Measurements from ENCODE around the gene CLNK. TPM values are rescaled to one million over a fixed set of nuclear protein-coding genes. Genes with fewer than 3 reads are reported as not detected.
A peak's percentile ranks its signal among the peaks of the same experiment; 100 is the strongest.

The CLNK gene
- total RNA-seq, 1 donor from 2014 or later = not detected

DNA sequence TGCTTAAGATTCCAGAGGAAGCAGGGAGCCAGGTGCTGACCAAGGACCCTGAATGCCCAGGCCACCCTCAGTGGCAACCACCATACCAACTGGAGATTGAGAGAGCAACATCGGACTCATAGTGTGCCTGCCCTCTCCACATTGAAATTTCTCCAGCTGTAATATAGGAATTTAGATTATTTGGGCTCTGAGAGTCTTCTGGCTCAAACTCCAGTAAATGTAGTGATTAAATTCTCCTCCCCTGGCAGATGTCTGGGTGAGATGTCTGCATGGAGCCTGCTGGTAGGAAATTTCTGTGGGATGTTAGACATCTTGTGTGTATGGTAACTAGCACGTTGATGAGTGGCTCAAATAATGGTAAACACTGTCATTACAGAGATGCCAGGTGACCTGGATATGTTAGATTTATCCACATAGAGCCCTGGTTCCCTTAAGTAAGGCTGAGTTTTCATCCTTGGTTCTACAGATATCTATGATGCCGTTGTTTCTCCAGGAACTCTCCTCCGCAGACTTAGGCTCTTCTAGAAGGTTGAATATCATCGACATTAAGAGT lies 70.6 kb downstream of the CLNK start:
- no peak for DNase-seq (ENCODE audit: low read depth in 2 of 2)

DNA sequence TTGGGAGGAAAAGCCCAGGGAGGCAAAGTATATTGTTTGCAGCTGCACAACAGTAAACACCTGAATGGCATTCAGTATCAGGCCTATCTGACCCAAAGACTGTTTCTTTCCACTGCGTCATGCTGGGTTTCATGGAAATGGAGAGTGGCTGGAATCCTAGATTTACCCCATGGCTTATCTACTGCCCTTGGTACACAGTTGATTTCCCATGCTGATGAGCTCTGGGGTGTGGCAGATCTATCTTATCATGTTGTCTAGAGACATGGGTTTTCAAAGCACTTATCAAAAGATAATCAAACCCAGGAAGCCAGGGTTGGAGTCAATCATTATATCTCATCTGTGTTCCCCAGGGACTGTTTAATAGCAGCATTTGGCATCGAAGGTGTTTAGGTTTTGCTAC lies 72.1 kb downstream of the CLNK start:
- no peak for DNase-seq (ENCODE audit: low read depth in 2 of 2)

DNA sequence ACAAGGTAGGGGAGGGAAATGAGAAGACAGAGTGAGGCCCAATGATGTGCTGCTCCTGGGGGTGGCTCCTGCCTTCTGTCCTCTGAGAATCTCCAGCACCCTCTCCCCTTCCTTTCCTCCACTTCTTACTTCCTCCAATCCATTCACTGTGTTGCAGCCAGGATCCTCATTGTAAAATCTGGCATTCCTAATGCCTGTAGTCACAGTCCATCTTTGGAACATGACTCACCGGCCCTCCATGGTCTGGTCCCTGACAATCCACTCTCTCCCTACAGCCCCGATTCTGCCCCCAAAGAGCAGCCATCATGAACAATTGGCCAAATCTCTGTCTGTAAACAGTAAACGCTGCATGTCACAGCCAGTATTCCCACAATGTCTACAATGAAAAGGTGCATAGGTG lies 72.9 kb downstream of the CLNK start:
- peak; percentile 43 to 73 for DNase-seq (ENCODE audit: low read depth in 2 of 2)

DNA sequence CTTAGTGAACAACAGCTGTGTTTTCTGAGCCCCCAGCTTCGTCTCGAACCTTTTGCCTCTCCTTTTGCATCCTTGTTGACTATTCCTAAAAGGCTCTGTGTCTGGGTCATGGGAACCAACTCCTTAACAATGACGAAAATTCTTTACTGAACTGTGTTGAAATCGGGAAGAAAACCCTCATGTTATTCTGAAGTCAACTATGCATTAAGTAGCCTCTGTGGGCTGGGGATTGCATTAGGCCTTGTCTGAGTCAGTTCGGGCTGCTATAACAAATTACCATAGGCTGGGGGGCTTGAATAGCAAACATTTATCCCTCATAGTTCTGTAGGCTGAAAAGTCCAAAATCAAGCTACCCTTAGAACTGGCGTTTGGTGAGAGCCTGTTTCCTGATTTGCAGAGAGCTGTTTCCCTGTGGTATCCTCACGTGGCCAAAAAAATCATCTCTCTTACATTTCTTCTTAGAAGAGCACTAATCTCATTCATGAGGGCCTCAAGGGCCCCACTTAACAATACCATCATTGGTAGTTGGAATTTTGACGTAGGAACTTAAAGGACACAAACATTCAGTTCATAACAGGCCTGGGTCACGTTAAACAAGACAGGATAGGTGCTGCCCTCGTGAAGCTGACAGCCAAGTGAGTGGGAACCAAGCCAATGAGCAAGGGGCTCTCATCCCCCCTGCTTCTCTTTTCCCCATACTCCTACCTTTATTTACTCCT lies 75.9 kb downstream of the CLNK start:
- DNase-seq (ENCODE audit: low read depth in 2 of 2) = no peak

DNA sequence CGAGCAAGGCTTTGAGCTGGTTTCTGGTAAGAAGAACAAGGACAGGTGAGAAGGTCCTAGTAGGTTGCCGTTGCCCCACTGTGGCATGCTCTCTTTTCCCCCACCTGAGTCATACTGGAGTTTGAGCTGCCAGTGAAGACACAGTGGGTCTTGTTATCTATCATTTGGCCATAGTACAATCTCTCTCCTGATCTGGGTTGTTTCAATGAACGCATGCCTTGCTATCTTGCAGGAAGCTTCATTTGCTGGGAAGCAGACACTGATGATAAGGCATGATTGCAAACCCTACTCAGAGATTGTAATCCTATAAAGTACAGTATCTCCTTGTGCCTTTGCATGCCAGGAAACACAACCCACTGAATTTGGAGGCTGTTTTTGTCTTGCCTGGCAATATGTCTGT lies 77.4 kb downstream of the CLNK start:
- DNase-seq (ENCODE audit: low read depth in 2 of 2) = no peak

DNA sequence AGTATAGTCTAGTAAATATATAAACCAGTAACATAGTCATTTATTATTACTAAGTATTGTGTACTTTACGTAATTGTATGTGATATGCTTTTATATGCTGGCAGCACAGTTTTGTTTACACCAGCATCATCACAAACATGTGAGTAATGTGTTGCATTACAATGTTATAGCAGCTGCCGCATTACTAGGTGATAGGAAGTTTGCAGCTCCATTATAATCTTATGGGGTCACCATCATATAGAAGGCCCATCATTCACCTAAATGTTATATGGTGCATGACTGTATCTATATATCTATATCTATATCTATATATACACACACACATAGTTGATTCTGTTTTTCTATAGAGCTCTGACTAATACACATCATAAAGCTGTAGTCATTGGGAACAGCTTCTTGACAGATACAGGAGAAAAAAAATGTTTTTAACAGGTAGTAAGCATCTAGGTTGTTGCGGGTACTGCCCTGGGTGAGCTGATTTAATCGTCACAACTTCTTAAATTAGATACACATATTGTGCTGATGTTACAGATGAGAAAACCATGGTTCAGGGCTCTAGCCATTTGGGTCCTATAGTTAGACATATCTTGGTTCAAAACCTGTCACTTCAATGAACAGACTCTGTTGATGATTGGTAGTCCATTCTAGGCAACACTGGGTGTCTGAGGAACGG lies 77.9 kb downstream of the CLNK start:
- DNase-seq (ENCODE audit: low read depth in 2 of 2) = peak in 1 of 2 donors; percentile 21

DNA sequence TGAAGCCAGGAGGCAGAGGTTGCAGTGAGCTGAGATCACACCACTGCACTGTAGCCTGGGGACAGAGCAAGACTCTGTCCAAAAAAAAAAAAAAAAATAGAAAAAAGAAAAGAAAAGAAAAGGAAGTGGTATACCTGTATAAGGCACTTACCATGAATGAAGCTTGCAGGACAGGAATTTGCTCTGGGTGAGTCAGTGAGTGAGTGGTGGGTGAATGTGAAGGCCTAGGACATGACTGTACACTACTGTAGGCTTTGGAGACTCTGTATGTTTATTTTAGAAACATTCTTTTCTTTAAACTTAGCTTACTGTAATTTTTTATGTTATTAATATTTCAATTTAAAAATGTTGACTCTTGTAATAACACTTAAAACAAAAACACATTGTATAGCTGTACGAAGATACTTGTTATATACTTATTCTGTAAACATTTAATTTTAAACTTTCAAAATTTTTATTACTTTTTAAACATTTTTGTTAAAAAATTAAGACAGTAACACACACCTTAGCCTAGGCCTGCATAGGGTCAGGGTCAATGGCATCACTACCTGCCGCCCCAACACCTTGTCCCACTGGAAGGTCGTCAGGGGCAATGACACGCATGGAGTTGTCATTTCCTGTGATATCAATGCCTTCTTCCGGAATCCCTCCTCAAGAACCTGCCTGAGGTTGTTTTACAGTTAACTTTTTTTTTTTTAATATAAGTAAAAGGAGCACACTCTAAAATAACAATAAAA lies 78.7 kb downstream of the CLNK start:
- peak in 1 of 2 donors; percentile 65 for DNase-seq (ENCODE audit: low read depth in 2 of 2)

DNA sequence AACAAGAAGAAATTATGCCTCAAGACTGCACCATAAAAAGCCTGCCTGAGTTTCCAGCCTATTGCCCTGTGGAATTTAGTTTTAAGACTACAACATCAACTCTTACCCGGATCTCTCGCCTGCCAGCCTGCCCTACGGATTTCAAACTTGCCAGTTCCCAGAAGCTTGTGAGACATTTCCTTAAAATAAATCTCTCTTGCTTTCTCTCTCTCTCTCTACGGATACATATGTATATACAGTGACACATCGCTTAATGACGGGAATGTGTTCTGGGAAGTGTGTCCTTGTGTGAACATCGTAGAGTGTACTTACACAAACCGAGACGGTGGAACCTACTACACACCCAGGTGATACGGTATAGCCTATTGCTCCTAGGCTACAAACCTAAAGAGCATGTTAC lies 79.5 kb downstream of the CLNK start:
- peak in 1 of 2 donors; percentile 68 for DNase-seq (ENCODE audit: low read depth in 2 of 2)

DNA sequence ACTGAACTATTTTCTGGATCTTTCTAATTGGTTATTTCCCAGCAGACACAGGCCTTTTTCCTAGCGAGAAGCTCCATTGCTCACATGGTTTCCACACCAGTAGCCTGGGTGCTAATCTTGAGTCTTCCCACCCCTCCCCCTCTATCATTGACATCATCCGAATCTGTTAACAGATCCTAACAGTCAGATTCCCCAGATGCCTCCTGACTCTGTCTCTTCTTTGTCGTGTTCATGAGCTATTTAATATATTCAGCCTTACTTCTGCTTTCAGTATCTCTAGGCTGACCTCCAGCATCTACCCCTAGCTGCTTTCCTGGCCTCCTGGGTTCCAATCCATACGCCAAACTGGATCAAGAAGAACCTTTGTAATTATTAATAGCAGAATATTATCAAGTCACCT lies 85.0 kb downstream of the CLNK start:
- DNase-seq (ENCODE audit: low read depth in 2 of 2) = no peak

DNA sequence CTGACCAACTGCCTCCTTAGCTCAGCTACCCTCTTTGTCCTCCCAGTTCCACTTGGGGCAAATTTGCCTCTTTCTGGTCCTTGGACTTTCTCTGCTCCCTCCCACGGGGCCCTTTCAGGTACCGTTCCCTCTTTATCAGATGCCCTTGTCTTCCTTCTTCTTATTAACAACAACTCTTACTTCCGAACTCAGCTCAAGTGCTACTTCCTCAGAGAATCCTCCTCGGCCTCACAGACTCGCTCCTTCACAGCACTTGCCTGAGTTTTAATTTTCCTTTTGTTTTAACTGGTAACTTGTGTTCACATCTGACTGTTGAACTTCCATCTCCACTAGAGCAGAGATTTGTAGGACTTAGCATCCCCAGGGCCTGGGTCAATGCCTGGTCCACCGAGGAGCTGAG lies 85.7 kb downstream of the CLNK start:
- no peak for DNase-seq (ENCODE audit: low read depth in 2 of 2)

DNA sequence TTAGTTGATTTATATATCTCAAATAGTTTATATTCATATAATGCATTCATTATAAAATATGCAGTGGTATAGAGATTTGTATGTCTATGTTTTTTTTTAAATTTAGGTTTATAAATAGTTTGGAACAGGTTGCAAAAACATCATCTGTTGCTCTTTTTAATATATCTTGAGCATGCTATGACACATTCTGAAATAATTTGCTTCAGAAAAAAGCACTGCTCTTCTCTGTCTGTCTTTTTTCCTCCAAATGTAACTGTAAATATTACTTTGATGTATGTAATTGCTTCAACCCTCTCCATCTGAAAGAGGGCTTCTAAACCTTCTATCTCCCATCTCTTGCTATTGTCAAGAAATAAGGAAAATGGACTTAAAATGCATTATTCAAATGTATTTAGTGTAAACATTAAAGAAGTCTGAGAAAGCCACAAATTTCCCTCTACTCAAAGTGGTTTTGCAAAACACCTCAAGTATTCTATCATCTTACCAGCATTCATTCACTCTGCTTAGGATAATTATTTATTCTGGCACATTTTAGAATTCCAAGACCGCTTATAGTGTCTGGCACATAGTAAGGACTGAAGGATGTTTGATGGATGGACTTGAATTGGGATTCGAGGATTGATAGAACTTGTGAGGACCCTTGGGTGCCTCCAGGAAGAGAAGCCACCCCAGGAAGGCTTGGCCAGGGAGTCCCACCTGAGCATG lies 87.8 kb downstream of the CLNK start:
- DNase-seq (ENCODE audit: low read depth in 2 of 2) = no peak

DNA sequence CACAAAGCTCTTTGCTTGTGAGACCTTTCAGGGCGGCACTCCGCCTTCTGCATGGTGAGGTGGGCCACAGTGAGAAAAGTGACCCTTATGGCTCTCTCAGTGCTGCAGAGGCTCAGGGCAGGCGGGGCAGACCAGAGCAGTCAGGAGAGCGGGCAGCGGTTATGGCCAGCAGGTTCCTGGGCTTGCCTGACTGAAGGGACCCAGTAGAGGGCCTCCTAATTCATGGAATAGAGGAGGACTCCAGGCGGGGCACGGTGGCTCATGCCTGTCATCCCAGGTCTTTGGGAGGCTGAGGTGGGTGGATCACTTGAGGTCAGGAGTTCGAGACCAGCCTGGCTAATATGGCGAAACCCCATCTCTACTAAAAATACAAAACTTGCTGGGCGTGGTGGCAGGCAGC lies 91.4 kb downstream of the CLNK start:
- peak in 1 of 2 donors; percentile 12 for DNase-seq (ENCODE audit: low read depth in 2 of 2)

DNA sequence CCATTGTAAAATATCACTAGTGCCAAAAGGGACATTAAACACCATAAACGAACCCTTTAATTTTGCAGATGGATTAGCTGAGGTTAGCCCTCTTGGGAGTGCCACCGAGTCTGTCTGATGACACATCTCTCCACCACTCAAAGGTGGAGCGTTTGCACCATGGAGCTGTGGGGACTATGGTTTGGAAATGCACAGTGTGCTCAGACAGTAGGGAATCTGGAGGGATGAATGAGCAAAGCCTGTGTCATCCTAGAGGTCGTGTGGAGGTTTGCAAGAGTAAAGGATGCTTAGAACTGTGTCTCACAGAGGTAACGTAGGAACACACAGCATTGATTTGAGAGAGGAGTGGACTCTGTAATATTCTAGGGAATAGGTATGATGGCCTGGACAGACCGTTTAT lies 93.7 kb downstream of the CLNK start:
- DNase-seq (ENCODE audit: low read depth in 2 of 2) = no peak

DNA sequence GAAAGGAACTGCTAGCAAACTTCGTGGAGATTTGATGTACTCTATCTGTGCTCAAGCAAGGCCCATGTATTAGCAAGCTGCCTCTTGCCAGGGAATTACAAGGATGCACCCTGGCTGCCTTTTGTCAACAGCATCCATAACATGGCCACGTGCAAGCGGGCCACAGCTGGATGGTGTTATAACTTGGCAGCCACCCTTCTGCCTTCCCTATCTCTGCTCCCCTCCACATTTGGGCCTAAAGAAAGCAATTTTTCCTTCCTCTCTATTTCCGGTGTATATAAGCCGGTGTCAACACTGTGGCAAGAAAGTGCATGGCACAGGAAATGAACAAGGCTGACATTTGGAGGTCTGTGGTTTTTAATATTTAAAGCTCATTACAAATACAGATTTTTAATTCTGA lies 94.8 kb downstream of the CLNK start:
- DNase-seq (ENCODE audit: low read depth in 2 of 2) = peak in 1 of 2 donors; percentile 29

DNA sequence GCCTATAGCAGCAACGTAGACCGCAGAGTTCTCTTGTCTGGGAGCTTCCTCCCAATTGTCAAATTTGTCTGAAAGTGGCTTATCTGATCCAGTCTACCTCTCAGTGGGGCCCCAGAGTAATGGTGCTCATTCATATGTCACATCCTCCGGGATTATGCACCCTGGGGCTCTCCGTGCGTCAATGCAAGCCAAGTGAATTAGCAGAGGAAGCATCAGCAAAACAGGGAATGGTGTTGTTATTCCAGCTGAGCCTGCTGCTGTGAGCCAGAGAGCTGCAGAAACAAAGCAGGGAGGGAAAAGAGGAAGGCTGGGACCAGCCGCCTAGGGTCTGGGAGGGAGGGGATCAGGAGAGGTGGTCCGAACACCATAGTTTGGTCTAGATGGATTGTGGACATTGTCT lies 95.2 kb downstream of the CLNK start:
- peak; percentile 22 to 31 for DNase-seq (ENCODE audit: low read depth in 2 of 2)

DNA sequence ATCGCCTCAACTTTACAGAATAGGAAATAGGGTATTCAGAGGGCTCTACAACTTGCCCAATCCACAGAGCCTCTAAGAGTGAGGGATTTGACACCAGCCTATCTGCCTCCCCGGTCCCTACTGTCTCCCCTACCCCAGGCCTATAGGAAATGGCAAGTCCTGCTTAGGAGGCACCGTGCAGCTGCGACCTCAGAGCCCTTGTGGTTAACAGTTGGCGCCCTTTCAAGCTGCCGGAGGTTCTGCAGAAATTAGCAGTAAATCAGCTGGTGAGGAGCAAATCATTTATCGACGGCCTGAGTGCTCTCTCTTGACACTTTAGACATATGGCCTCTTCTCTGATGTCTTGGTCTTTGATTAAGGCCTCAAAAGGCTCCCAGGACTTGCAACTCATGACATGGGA lies 96.9 kb downstream of the CLNK start:
- DNase-seq (ENCODE audit: low read depth in 2 of 2) = peak in 1 of 2 donors; percentile 24

DNA sequence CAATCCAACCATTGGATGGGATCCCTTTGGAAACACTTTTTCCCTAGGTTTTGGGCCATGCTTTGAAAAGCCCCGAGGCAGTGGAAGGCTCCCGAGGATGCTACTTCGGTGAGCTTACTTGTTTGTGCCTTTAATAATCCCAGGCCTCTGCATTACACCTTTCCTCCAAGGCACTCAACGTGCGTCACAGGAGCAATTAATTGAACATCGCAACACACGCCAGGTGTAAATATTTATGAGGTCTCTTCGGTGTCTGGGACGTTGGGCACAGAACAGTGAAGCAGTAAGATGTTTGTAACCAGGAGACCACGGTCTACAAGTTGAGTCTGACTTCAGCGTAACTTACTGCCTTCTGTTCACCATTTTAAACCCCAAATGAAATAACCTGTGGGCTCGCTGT lies 97.3 kb downstream of the CLNK start:
- DNase-seq (ENCODE audit: low read depth in 2 of 2) = no peak

DNA sequence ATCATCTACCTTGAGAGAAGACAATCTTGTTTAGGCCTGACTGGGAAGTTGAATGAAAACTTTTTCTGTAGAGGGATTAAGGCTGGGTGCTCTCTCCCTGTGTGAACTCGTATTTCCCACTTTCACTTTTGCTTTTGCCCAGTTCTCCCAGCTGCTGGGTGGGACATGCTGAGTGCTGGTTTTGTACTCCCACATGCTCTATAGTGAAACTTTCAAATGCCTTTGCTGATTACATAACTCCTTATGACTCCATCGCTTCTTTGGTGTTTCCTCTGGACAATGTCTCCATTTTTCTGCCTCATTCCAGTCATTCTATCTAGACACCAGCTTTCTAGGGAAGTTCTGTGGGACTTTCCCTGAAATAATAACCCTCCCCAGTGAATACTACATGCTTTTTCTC lies 100.5 kb downstream of the CLNK start:
- DNase-seq (ENCODE audit: low read depth in 2 of 2) = peak; percentile 63 to 81

DNA sequence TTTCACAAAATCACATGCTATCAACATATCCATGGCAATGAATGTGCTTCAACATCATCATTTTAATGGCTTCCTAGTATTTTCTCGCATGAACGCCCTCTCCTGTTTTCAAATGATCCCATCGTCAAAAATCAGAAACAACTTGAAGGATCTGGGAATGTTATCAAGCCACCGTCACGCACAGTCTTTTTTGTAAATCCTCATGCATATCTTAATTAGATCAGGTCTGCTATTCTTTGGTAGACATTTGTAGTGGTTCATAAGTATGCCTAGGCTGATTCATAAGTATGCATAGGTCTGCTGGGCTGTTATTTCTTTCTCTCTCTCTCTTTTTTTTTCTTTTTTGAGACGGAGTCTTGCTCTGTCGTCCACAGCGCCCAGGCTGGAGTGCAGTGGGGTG lies 101.6 kb downstream of the CLNK start:
- no peak for DNase-seq (ENCODE audit: low read depth in 2 of 2)

DNA sequence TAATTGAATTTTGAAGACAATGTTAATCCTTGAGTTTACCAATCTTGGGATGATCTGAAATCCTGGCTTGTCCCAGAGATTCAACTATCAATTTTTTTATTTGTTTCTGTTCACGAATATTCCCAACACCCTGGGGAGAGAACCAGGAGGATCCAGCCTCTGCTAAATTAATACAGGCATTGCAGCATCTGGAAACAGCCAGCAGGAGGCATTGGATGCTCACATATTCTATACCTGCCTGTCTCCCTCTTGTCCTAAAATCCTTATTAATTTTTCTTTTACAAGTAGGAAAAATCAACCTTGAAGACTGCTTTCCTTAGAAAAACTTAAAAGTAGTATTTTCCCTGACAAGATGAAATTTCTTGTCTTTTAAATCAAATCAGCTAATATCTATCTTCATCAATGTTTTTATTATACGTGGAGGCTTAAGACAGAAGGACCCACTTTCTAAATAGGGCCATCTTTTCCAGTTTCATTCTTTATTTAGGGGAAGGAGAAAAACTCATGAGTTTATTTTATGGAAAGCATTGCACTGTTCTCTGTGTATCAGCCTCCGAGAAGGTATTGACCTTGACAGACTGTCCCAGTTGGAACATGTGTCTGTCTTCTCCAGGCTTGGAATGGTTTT lies 102.4 kb downstream of the CLNK start:
- peak; percentile 67 to 77 for DNase-seq (ENCODE audit: low read depth in 2 of 2)

DNA sequence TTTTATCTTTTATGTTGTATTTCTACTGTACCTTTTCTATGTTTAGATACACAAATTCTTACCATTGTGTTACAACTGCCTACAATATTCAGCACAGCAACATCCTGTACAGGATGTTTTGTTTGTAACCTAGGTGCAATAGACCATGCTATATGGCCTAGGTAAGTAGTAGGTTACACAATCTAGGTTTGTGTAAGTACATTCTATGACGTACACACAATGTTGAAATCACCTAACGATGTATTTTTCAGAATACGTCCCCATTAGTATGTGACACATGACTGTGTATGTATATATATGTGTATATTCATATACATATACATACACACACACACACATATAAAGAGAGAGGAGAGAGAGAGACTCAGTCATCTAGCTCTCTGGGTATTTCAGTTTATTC lies 103.5 kb downstream of the CLNK start:
- DNase-seq (ENCODE audit: low read depth in 2 of 2) = no peak

Data from lung microvascular endothelial cell (primary cell).